ENCODE data around the gene LGMN.

- TF ChIP-seq TEAD4 (IDR thresholded peaks at IDR 0.05) (no peak), EGR1 (IDR thresholded peaks at IDR 0.05) (no peak)
- TF ChIP-seq, protein P1, sequence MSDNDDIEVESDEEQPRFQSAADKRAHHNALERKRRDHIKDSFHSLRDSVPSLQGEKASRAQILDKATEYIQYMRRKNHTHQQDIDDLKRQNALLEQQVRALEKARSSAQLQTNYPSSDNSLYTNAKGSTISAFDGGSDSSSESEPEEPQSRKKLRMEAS (IDR thresholded peaks at IDR 0.05), result no peak
- TF ChIP-seq, protein P2, sequence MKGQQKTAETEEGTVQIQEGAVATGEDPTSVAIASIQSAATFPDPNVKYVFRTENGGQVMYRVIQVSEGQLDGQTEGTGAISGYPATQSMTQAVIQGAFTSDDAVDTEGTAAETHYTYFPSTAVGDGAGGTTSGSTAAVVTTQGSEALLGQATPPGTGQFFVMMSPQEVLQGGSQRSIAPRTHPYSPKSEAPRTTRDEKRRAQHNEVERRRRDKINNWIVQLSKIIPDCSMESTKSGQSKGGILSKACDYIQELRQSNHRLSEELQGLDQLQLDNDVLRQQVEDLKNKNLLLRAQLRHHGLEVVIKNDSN (IDR thresholded peaks at IDR 0.05), result no peak
Measured at GRCh38 chr14:92731622-92732115, 16.8 kb downstream of the LGMN start.

Measured in Ishikawa (cell line).